CMK (cell line): Measurements from ENCODE around the gene NUBP2.

Experiments used
- DNase-seq: peaks from one replicate; pipeline ENCODE4 v3.0.0-alpha.2; 2010; ENCODE audit warnings: low read depth

Gene NUBP2

DNA sequence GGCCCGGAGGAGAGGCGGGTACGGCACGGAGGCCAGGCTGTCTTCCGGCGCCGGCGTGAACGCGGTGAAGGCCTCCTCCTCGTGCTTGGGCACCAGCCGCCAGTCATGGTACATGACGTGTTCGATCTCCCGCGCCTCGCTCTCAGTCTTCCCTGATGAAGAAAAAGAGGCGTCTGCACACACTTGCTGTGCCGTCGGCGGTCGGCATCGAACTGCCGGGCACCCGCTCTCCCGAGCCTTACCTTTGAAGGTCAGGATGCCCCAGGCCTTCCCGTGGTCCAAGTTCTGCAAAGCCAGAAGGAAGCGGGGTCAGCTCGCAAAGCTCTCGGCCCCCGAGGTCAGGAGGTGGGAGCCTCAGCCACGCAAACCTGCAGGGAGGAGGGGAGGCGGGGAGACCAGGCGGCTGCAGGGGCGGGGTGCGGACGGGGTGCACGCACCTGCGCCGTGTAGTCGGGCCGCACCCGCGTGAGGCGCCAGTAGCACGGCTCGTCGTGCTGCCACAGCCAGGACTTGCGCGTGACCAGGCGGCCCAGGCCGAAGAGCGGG lies 10.3 kb upstream of the NUBP2 start, which contains the start of gene EME2:
Gene EME2 (plus strand): TSS at position 449 of the 546 bp plus-strand sequence. CDS start 418 bp downstream, outside the sequence.
- DNase-seq = no peak

DNA sequence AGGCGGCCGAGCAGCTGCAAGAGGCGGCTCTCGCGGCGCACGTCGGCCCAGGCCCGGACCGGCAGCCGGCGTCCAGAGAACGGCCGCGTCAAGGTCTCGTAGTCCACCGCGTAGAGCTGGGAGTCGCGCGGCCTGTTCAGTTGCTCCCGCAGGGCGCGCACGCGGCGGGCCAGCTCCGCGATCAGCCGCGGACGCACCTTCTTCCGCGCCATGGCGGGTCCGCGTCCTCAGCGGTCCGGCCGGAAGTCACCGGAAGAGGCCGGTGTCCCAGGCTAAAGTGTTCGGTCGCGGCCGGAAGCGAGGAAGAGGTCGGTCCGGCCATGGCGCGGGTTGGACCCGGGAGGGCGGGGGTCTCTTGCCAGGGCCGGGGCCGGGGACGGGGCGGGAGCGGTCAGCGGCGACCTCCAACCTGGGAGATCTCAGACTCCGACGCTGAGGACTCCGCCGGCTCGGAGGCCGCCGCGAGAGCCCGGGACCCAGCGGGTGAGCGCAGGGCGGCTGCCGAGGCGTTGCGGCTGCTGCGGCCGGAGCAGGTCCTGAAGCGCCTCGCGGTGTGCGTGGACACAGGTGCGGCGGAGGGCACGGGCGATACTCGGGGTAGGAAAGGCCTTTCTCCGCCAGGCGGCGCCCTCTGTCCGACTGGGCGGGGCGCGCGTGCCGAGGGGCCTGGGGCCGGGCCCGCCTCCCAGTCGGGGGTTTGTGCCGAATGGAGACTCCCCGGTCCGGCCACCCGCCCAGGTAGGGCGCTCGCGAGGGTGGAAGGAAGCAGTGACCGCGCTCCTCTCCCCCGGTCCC lies 9.7 kb upstream of the NUBP2 start, which contains the start of gene MRPS34:
Gene MRPS34 (minus strand): TSS at position 227 of the 795 bp plus-strand sequence. CDS start 15 bp downstream, at position 212.
- DNase-seq = peak; percentile 74

DNA sequence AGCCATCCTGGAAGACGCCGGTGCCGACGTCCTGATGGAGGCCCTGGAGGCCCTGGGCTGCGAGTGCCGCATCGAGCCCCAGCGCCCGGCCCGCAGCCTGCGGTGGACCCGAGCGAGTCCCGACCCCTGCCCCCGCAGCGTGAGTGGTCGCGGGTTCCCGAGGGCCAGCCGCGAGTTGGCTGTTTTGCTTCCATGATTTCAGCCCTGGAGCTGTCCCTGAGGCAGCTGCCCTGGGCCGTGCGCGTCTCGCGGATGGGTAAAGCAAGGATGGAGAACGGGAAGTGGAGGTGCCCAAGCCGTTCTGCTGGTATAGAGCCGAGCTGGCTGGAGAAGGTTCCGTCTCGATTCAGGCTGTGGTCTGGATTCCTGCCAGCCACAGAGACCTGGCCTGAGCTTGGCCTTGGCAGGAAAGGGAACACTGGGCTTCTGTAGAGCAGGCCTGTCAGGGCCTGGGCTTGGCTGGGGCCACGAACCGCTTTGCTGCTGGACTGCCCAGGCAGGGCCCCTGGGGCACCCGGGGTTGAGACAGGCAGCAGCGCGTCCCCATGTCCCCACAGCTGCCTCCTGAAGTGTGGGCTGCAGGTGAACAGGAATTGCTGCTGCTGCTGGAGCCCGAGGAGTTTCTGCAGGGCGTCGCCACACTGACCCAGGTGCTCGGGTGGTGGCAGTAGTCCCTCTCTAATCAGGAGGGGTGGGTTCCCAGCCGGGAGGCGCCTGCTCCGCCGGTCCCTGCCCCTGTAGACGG lies 8.9 kb upstream of the NUBP2 start:
- DNase-seq = no peak

DNA sequence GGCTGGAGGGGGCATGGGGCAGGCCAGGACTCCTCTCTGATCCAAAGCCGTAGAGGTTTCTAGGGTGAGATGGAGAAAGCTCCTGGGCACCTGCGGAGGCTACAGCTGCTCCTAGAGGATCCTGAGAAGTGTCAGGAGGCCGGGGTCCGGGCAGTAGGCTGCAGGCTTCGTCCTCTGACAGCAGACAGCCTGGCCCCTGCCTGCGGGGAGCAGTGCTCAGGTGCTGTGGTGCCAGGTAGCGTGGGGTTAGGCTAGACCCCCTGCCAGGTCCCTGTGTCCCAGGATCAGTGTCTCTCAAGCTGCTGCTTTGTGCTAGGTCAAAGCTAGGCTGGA lies 8.3 kb upstream of the NUBP2 start:
- no peak for DNase-seq

DNA sequence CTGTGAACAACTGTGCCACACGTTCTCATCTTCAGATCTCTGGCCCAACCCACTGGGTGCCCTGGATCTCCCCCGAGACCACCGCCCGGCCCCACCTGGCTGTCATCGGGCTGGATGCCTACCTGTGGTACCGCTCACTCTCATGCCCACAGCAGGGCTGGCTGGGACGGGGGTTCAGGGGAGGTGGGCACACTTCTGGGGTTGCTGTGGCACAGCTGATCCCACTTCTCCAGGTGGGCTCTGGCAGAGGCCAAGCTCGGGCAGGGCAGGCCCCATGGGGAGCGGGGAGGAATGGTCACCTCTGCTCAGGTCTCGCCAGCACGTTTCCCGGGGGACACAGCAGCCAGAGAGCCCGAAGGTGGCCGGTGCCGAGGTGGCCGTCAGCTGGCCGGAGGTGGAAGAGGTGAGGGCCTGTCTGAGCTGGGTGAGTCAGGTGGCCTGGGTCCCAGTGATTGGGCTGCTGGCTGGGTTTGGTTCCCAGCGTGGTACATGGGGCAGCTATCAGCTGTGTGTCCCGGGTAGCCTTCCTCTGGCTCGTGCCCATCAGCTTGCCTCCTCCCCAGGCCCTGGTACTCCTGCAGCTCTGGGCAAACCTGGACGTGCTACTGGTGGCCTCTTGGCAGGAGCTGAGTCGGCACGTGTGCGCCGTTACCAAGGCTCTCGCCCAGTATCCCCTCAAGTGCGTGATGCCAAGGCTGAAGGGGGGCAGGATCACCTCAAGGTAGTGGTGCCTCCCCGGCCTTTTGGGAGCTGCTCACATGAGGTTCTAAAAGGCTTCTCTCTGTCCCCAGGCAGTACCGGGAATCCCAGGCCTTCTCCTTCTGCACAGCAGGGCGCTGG lies 7.5 kb upstream of the NUBP2 start:
- DNase-seq = no peak

DNA sequence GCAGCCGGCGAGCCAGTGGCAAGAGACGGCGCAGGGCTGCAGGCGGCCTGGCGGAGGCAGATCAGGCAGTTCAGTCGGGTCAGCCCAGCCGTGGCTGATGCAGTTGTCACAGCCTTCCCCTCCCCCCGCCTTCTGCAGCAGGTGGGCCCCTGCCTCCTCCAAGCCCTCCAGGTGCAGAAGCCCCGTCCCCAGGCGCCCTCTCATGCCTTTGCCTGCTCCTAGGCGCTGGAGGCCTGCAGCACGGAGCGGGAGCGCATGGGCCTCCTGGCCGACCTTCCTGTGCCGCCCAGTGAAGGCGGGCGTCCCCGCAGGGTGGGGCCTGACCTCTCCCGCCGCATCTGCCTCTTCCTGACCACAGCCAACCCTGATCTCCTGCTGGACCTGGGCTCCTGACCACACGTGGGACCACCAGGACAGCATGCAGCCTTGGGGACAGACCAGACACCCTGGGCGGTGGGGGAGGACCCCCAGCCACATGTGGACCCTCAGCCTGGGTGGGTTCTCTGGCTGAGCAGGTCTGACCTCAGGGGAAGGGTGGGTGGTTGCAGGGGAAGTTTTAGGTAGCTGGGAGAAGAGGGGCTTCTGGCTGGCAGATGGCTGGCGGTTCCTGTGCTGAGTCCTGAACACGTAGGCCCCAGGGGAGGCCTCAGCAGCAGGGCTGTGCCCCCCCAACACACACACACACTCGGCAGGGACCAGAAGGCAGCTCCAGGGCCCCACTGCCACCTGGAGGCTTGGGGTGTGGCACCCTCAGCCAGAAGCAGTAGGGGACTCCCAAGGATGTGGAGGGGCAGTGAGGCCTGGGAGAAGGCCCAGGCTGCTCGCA lies 6.7 kb upstream of the NUBP2 start:
- DNase-seq = no peak

DNA sequence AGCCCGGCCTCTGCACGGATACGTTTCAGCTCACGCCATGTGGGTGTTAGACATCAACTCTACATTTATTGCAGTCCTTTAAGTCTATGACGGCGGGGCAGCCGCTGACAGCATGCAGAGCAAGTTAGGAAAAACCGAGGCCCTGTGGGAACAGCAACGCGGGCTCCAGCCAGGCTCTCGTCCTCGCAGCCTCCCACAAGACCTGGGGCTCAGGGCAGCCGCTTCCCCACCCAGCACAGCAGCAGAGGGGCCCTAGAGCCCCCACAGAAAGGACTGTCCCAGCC lies 6.1 kb upstream of the NUBP2 start:
- DNase-seq = no peak

DNA sequence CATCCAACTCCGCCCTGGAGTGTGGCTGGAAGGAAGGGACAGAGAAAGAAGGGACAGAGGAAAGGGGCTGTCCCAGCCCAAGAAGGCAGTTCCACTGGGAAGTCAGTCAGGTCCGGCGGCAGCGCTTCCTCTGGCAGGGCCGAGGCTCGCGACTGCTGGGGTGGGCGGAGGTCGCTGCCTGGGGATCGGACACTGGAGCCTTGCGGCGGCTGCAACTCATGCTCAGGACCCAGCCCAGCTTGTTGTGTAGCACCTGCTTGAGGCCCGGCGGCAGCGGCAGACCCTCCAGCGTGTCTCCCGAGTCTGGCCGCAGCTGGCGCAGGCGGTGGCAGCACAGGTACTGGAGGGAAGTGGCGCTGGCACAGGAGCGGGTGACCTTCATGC lies 5.8 kb upstream of the NUBP2 start:
- DNase-seq = no peak

DNA sequence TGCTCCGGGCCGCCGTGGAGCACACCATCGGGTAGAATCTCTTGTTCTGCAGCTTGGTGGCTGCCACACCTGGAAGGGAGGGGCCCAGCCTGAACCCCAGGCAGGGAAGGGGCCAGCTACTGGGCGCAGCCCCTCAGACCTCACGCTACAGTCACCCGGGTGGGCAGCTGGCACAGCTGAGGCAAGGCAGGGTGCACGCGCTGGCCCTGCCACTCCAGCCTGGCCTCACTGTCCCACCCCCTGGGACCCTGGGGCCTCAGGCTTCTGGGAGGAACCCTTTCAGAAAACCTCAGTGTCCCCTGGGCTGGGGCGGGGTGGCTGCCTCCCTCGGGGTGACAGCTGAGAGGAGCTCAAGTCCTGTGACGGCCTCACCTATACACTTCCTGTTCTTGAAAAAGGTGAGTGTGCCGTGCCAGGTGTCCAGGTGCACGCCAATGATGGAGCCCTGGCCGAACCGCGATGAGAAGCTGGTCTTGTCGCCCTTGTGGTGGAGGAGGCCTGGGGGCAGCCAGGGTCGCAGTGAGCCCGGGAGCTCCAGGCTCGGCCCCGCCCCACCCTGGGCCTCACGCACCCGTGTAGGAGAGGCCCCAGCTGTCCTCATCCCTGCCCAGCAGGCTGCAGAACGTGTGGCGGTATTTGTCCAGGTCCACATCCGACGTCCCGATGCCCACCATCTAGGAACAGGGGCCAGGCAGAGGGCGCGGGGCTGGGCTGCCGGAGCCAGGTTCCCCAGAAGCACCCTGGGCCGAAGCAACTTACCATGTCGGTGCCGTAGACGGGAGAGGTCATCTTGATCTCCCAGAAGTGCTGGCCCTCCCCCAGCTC lies 5.2 kb upstream of the NUBP2 start:
- no peak for DNase-seq

DNA sequence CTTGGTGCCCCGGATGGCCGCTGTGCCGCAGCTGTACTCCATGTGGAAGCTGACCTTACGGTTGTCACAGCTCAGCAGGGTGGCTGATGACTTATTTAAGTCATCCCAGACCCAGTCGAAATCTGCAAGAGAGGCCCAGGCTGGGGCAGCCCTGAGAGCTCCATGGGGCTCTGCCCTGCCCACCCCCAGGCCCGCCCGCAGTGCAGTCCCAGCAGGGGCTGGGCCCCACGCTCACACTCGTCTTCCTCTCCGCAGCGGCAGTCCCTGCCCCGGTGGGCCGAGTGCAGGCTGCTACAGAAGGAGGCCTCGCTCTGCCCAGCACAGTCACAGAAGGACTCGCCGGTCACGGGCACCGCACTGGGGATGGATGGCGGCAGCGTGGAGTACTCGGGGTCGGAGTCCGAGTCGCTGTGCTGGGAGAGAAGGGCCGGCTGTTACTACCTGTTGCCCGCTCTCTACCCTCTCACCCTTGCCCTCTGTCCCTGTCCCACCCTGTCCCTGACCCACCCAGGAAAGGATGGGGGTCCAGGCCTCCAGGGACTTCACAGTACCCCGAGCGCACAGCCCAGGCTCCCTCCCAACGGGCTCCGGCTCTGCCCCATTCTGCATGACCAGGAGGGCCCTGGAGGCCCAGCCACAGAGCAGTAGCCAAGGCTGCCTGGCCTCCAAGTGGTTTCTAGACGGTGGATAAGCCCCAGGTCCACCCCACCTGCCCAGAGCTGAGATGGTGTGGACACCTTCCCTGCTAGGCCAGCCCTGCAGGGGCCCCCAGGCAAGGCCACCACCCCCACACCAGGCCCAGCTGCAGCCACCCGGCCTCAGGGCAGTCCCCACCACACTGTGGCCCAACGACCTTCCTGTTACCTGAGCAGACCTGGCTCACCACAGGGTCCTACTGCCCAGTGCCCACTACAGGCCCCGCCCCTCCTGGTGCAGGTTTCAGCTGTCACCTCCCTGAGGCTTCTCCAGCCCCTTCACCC lies 4.3 kb upstream of the NUBP2 start:
- DNase-seq = no peak

DNA sequence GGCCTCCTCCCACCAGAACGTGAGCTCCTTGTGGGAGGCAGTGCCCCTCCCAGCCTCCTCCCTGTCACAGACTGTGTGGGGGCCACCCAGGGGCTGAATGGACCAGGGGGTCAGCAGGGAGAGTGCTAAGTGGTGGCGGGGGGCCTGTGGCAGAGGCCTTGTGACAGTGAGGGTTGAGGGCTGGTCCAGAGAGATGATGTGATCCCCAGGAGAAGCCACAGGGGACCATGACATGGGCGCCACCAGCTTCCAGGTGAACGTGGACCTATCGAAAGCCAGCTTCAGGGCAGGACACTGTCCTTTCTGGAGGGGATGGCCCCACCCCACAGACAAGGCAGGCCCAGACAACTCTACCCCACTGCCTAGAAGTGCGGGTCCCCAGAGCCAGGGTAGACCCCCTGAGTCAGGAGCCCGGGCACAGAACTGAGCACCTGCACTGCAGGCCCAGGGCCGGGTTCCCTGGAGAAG lies 3.5 kb upstream of the NUBP2 start:
- no peak for DNase-seq

DNA sequence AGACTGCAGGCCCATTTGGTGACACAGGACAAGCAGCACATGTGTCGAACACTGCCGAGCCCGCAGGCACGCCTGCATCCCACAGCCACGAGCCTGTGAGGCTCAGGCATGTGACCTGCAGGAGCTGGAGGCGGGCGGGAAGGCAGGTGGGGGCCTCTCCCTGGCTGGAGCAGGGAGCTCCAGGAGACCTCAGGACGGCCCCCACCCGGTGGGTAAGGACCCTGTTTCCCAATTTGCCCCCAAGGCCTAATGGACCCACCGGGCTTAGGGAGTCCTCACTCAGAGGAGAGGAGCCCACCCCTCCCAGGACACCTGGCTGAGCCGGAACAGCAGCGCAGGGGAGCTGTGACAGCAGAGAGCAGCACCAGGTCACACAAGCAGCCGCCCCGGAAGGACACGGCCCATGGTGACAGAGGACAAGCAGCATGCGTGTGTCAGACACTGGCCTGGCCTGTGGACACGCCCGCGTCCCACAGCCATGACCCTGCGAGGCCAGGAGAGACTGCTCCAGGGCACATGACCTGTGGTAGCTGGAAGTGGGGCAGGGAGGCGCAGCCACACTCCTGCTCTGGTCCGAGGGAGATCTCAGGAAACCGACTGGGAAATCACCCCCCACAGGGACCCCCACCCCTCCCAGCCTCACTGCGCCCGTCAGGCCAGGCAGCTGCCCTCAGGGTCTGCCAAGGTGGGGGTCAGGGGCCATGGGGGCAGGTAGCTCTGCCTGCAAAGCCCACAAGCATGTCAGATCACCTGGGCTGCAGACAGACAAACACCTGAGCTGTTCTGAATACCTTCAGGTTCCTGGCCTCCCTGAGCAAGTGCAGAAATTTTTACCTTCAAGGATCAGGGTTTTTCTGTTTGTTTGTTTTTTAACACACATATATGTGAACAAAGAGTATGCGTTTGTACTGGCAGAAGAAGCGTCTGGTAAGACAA lies 2.8 kb upstream of the NUBP2 start:
- DNase-seq = no peak

DNA sequence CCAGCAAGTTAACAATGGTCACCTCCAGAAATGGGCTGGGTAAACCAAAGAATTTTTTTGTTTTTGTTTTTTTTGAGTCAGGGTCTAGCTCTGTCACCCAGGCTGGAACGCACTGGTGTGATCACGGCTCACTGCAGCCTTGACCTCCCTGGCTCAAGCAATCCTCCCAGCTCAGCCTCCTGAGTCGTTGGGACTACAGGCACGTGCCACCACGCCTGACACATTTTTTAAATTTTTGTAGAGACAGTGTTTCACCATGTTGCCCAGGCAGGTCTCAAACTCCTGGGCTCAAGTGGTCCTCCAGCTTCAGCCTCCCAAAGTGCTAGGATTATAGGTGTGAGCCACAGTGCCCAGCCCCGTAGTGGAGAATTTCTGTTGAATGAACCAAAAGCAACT lies 2.1 kb upstream of the NUBP2 start:
- no peak for DNase-seq

DNA sequence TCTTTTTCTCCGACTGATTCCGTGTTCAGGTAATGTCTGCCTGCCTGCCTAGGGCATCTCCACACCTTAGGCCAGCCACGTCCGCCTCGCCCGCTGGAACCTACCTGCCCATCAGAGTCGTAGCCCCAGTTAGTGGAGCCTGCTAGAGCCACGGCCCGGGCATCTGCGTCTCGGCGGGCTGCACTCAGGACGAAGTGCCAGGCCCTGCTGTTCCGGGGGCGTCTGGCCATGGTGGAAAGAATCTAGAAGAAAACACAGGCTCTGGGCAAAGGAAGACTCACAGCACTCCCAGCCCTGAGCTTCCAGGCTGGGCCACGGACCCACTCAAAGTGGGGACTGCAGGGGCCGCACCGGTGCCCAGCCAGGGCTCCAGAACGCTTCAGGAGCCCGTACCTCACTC lies 1.5 kb upstream of the NUBP2 start:
- no peak for DNase-seq

DNA sequence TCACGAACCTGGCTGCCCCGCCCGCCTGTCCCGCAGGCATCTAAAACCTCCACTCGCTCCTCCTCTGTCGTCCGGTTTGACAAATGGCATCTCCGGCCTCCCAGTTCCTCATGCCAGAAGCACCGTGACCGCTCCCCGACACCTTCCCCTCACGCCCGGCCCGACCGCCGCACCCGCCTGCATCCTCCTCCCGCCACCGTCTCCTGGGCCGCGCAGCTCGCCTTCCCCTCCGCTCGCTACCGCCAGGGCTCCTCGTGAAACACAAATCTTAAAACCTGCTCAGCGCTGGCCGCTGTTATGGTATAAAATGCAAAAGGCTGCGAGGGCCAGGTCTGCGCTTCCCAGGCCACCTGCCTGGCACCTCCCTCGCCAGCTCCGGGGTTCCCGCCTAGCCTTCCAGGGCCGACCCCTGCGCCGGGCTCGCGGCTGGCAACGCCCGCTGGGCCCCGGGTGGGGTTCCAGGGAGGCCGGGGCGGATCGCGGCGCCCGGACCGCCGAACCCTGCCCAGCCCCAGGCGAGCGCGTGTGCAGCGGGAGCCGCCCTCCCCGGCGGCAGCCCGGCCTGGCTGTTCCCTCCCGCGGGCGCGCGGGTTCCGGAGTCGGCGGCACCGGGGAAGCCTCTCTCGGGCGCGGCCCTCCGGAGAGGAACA lies 877 bp upstream of the NUBP2 start:
- no peak for DNase-seq

DNA sequence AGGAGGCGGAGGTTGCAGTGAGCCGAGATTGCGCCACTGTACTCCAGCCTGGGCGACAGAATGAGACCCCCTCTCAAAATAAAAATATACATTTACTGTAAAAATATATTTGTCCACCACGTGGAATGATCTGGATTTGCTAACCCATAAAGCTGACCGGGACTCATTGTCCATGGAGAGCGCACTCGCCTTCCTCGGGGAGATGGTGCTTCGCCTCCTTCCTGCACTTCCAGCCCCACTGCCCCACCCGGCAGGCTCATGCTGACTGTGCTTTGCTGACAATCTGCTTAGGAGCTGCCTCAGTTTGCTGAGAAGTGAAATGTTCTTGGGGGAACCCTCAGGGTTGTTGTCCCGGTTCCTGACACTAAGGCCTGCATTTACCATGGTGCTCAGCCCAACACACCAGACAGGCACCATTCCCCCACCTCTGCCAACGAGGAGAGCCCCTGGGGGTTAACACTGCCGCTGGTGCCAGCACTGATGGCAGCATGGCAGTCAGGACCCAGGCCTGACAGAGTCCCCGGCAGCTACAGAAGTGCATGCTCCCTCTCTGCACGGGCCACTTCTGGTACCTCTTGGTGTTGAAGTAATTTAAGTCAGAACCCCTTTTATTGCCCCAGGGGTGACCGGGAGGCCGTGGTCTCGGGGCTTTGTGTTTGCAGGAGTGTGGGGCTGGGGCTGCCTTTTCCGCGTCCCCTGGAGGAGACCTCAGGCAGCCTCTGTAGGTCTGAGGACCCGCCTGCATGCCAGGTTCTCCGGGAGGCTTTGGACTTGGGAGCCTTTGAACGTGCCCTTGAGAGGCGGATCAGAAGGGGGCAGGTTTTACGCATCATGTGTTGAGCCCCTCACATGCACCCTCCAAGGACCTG lies 2.5 kb downstream of the NUBP2 start:
- DNase-seq = no peak

DNA sequence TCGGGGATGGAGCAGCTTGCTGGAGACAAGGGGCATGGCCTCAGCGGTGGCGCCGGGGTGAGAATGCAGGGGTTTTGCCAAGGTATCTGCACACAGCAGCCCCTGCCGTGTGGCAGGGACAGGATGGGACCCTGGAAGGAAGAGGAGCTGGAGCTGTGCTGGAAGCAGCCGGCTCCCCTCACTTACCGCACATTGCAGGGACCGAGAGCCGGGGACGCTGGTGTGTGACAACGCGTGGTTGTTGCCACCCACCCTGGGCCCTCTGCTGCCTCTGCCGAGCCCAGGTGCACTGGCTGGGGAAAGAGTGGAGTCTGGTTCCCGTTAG lies 3.0 kb downstream of the NUBP2 start:
- no peak for DNase-seq
